GM21723 (cell line): ENCODE results near the gene RBBP8.

Source experiments
- ATAC-seq: cut with Tn5 transposase; IDR thresholded peaks from one replicate; pipeline ENCODE4 v1.9.1; 2021; ENCODE audit warnings: mild to moderate bottlenecking, moderate library complexity; ENCODE audit not compliant: unreplicated experiment

The RBBP8 gene

DNA sequence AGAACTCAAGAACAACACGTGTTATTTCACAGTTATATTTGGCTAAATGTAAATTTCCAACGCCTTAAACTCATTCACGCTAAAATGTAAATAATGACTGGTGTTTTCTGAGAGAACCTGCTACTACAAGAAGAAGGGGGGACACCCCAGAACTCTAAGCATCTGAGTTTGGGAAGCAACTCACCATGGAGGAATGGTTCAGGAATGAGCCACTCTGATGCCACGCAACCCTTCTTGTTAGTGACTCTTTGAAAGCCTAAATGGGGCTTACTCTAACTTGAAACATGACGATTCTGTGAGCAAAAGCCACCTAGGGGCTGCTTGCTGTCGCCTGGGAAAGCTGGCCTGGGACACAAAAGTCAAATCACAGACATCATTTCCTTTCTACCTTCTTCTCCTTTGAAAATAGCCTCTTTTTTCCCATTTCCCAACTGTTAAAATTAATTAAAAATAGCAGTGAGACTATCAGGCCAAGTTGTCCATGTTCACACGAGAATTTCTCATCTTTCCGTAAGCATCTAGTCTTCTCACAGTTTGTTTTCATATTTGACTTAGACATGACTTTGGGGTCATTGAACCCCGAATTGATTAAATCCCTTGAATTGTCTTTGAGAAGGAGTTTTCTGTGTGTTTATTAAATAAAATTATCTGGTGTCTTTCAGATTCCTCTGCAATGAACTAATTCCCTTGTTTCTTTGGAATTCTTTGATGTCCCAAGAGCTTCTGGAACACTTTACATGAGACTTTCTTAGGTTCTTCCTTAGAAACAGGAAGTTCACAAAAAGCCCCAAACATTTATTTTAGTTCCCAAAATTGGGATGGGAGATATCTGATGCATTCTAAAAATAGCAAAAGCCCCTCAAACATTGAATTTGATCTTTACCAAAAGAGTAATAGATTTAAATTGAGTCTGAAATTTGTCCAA lies 126.7 kb downstream of the RBBP8 start:
- no peak for ATAC-seq

DNA sequence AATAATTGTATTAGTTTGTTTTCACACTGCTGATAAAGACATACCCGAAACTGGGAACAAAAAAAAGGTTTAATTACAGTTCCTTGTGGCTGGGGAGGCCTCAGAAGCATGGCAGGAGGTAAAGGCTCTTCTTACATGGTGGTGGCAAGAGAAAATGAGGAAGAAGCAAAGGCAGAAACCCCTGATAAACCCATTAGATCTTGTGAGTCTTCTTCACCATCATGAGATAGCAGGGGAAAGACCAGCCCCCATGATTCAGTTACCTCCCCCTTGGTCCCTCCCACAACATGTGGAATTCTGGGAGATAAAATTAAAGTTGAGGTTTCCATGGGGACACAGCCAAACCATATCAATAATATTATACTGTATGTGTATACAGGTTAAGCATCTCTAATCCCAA lies 128.9 kb downstream of the RBBP8 start:
- ATAC-seq = no peak

DNA sequence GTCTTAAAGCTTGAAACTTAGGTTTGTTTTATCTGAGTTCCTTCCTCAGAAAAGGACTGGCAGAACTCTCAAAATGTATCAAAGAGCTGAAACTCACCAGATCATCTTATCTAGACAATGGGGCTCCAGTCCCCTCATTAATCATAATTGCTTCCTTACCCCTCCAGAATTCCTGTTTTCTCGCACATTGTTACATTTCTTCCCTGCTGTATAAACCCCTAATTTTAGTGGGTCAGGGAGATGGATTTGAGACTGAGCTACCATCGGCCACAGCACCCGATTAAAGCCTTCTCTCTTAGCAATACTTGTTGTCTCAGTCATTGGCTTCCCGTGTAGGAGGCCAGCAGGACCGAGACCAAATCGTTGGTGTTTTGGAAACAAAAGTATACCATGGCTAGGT lies 130.4 kb downstream of the RBBP8 start:
- ATAC-seq = no peak

DNA sequence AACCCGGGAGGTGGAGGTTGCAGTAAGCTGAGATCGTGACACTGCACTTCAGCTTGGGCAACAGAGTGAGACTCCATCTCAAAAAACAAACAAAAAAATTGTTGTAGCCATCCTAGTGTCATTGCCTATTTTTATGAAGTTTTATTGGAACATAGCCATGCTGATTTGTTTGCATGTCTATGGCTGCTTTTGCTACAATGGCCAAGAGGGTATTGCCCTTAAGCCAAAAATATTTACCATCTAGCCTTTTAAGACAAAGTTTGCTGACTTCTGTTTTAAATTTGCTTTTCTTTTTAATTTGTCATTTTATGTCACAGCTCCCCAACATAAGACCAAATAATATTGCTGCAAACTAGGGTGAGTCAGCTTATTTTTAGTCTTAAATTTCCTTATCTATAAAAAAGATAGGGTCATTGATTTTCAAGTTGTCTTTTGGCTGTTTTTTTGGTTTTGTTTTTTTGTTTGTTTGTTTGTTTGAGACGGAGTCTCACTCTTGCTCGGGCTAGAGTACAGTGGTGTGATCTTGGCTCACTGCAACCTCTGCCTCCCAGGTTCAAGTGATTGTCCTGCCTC lies 132.2 kb downstream of the RBBP8 start:
- no peak for ATAC-seq

DNA sequence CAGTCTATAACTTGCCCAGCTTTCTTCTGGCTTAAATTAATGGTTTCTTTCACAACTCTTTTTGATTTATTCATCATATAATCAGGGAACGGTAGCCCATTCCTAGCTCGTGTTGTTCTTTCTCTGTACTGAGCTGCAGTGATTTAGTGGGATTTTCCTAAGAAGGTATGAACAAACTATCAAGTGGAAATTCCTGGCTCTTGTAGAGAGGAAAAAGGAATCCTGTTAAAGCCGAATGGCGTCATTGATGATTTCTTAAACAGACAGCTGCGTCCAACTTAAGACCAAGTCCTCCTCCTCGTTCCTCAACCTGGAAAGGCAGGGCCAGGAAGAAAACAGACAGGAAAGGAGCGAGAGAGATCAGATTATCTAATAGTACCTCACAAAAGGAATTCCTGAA lies 132.9 kb downstream of the RBBP8 start:
- no peak for ATAC-seq

DNA sequence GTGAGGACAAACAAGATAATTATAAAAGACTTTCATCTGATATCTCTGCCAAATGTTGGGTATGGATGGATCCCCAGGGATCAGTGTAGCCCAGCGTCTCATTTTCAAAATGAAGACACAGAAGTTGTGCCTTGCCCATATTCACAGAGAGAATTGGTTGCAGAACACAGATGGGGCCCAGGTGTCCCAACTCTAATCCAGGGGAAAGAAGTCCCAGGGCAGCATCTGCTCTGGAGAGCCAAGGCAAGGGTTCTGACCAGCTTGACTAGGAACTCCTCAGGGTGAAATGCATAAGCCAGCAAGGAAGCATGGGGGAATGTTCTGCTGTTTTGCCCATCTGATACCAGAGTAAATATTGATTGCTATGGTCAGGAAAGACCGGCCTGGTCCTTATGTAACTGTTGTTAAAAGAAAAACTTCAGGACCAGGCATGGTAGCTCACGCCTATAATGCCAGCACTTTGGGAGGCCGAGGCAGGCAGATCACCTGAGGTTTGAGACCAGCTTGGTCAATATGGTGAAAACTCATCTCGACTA lies 133.4 kb downstream of the RBBP8 start:
- ATAC-seq = no peak

DNA sequence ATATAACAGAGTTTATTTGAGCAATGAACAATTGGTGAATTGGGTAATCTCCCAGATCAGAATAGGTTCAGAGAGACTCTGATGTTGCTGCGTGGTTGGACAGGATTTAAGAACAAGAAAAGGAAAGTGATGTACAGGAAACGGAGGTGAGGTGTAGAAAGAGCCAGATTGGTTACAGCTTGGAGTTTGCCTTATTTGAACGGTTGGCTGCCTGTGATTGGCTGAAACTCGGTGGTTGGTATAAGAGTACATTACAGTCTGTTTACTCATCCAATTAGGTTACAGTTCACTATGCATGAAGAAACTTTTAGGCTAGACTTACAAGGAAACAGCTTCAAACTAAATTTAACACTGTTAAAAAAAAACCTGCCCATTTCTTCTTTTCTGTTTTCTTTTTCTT lies 134.1 kb downstream of the RBBP8 start:
- ATAC-seq = no peak

DNA sequence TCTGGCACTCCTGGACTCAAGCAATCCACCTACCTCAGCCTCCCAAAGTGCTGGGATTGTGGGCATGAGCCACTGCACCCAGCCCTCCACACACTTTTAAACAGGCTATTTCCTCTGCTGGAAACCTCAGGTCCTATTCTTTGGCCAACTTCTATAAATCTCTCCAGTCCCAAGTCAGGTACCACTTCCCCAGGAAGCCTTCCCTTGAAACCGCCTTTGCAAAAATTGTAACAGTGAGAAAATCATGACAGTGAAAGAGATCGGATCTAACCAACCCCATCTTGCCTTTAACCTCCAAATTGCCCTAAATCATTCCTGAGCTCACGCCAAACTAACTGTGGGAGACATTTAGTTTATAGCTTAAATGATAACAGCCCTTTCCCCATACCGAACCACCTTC lies 134.9 kb downstream of the RBBP8 start:
- no peak for ATAC-seq

DNA sequence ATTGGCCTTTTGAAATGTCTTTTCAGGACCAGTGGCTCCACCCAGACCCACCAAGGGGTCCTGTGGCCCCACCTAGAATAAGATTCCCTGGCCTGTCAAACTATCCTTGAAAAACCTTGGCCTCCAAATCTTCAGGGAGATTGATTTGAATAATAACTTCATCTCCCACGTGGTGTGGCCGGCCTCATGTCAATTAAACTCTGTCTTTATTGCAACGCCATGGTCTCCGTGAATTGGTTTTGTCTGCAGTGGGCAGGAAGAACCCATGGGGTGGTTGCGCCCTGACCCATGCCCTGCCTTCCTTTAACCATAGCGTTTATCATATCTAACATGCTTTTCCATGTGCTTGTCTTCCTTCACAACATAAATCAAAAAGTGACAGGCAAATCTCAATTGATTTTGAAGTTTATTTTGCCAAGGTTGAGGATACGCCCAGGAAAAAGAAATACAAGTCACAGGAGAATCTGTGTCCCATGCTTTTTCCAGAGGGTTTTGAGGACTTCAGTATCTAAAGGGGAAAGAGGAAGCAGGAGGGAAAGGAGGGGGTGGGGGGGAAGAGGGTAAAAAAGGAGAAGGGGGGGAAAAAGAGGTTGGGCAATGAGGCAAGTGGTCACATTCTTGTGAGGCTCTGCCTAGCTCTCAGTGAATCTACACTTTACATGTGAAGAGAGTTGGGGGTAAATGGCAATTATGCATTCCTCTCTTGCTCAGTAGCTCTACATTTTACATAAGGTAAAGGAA lies 135.6 kb downstream of the RBBP8 start:
- ATAC-seq = no peak

DNA sequence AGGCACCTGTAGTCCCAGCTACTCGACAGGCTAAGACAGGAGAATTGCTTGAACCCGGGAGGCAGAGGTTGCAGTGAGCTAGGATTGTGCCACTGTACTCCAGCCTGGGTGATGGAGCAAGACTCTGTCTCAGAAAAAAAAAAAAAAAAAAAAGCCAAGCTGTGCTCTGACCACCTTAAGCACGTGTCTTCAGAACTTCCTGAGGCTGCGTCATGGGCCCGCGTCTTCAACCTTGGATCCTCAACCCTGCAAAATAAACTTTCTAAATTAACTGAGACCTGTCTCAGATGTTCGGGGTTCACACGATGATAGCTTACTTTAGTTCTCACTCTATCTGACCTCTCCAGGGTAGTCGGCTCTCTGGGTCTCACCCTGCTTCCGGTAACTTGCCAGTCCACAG lies 136.4 kb downstream of the RBBP8 start:
- ATAC-seq = no peak

DNA sequence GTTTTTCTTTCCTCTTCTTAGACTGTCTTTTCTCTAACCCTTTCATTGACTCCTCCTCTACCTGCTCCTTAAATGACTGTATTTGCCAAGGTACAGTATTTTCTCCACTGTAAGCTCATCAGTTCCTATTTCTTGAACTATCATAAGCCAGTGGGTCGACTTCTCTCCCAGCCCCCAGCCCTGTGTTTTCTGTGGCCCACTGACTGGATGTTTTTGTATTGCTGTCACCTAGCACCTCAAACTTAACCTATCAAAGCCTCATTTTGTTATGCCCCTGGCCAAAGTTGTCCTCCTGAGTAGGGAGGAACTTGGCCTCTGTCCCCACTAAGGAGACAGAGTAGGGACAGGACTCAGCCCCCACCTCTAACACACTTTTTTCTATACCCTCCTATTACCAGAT lies 136.8 kb downstream of the RBBP8 start:
- ATAC-seq = no peak

DNA sequence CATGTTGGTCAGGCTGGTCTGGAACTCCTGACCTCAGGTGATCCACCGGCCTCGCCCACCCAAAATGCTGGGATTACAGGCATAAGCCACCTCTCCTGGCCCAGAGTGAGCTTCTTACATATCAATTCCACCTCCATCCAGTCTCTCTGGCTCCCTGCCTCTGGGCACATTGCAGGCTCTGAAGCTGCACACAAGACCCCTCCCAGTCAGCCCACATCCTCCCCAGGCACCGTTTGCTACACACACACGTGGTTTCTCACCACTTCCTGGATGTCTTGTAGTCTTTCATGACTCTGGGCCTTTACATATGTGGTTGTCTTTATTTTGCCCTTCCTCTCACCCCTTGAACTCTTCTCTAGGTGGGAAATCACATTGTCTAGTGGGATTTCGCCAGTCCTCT lies 138.2 kb downstream of the RBBP8 start:
- ATAC-seq = peak; percentile 99

DNA sequence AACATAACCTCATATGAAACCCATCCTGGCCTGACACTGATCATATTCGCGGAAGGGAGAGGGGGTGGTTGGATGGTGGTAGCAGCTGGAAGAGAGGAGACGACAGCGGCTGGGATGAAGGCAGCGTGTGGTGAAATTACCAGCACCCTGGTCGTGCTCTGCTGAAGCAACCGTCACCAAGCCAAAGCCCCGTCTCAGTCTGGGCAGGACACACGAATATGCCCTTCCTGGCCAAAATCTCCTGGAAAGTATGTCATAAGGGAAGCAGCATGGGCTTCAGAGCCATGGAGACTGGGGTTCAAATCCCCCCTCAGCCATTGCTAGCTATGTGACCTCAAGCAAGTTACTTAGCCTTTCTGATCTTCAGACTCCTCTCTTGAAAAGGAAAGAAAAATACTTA lies 139.0 kb downstream of the RBBP8 start:
- no peak for ATAC-seq

DNA sequence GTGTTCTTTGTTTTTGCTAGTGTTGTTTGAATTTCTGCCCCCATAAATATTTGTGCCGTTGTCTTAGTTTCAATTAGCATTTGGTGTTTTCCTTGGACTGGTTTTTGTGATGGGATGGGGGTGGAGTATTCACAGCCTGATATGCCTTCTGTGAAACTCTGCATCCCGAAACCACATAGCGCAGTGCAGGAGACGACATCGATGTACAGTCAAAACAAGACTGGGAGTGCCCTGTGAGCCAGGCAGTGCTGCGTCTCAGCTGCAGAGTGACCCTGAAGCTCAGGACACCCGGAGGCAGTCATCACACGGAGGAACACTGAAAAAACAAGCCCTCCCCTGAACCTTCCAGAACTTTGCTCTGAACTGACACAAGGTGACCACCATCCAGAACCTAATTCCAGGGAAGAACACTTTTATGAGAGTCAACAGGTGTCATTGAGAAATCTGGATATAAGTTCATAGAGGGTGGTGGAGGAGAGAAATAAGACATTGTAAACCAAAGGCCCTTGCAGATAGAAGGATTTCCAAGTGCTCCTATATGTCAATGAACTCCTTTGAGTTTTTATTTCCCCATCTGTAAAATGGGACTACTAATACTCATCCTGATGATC lies 141.0 kb downstream of the RBBP8 start:
- no peak for ATAC-seq
